Measurements from ENCODE around the gene SLAIN1. TPM values are rescaled to one million over a fixed set of nuclear protein-coding genes. Genes with fewer than 3 reads are reported as not detected.
"Not testable (repeated sequence)": the region's sequence is repeated elsewhere in the genome, so short reads cannot be mapped to it uniquely, and the experiment has no call there.

Gene SLAIN1
- total RNA-seq, 3 donors from 2014 or later (not counting 1 experiment from before 2014, with no cell fraction given), result 14.9 to 29.0 (median 25.7) TPM

DNA sequence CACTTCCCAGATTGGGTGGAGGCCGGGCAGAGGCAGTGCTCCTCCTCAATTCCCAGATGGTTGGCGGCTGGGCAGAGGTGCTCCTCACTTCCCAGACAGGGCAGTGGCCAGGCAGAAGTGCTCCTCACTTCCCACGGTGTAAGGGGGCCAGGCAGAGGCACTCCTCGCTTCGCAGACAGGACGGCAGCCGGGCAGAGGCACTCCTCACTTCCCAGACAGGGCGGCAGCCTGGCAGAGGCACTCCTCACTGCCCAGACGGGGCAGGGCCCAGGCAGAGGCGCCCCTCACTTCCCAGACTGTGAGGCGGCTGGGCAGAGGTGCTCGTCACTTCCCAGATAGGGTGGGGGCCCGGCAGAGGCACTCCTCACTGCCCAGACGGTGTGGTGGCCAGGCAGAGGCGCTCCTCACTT lies 36.6 kb upstream of the SLAIN1 start:
- Histone ChIP-seq H3K4me3 (ENCODE audit: low read length) (no peak overlapping the region), H3K4me1 (ENCODE audit: control insufficient read depth, insufficient read depth, low read length) (no peaks in the 10 kb centered on the region), H3K9me3 (ENCODE audit: control insufficient read depth, insufficient read depth, low read length) (no peaks in the 10 kb centered on the region), H3K27ac (ENCODE audit: low read length) (no peak overlapping the region), H3K27me3 (ENCODE audit: control insufficient read depth, insufficient read depth, low read length) (no peaks in the 10 kb centered on the region), H3K36me3 (ENCODE audit: control insufficient read depth, insufficient read depth, low read length) (no peaks in the 10 kb centered on the region)
- no peaks in the 10 kb centered on the region for H3K4me1 Mint-ChIP-seq
- no peaks in the 10 kb centered on the region for H3K9me3 Mint-ChIP-seq
- no peak for TF ChIP-seq CTCF (IDR thresholded peaks at IDR 0.05)
- intact Hi-C loops (cut with micrococcal nuclease), result no loop called here
- DNase-seq (no peak), ATAC-seq (no peak)
- H3K36me3 Mint-ChIP-seq, result no peaks in the 10 kb centered on the region
- H3K4me3 Mint-ChIP-seq, result no peak overlapping the region
- WGBS (ENCODE audit: insufficient coverage), result 88% methylated on average over 15 of the region's 15 CpGs
- peaks cover 2 to 8% of the 10 kb centered on the region in 2 donors for H3K27me3 Mint-ChIP-seq (ENCODE audit: low read depth in 2 of 2)
- no peak overlapping the region for H3K27ac Mint-ChIP-seq

- H3K9me3 ChIP-seq (ENCODE audit: control insufficient read depth, insufficient read depth, low read length); H3K4me3 ChIP-seq (ENCODE audit: low read length); H3K9me3 Mint-ChIP-seq; H3K27me3 Mint-ChIP-seq (ENCODE audit: low read depth in 2 of 2); intact Hi-C loops (cut with micrococcal nuclease); H3K36me3 ChIP-seq (ENCODE audit: control insufficient read depth, insufficient read depth, low read length); ATAC-seq; H3K27ac ChIP-seq (ENCODE audit: low read length); H3K4me3 Mint-ChIP-seq; H3K27me3 ChIP-seq (ENCODE audit: control insufficient read depth, insufficient read depth, low read length); H3K27ac Mint-ChIP-seq; DNase-seq; H3K36me3 Mint-ChIP-seq; H3K4me1 Mint-ChIP-seq; H3K4me1 ChIP-seq (ENCODE audit: control insufficient read depth, insufficient read depth, low read length): not testable (repeated sequence)
- 92% methylated on average over 14 of the region's 16 CpGs for WGBS (ENCODE audit: insufficient coverage)
These were observed 35.2 kb upstream of the SLAIN1 start for GRCh38 chr13:77662301-77662700.

DNA sequence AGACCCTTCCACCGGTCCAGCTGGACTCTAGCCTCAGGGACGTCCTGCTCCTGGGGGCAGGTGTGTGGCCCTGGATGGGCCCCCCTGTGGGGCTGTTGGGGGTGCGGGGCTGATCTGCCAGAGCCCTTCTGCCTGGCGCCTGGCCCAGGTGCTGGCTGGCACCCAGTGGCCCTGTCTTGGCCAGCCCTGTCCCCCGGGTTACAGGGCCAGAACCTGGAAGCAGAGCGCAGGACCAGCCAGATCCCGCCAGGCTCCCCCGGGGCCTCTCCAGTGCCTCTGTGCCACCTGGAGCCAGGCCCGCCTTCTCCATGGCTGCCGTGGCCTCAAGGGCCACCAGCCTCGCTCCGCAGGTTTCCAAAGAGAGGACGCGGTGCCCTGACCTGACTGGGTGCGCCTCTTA lies 34.7 kb upstream of the SLAIN1 start:
- H3K4me3 ChIP-seq (ENCODE audit: low read length); H3K9me3 ChIP-seq (ENCODE audit: control insufficient read depth, insufficient read depth, low read length); H3K4me1 Mint-ChIP-seq; H3K27me3 ChIP-seq (ENCODE audit: control insufficient read depth, insufficient read depth, low read length); H3K27ac Mint-ChIP-seq; H3K4me3 Mint-ChIP-seq; H3K4me1 ChIP-seq (ENCODE audit: control insufficient read depth, insufficient read depth, low read length); H3K36me3 Mint-ChIP-seq; H3K36me3 ChIP-seq (ENCODE audit: control insufficient read depth, insufficient read depth, low read length); intact Hi-C loops (cut with micrococcal nuclease); H3K9me3 Mint-ChIP-seq; DNase-seq; H3K27me3 Mint-ChIP-seq (ENCODE audit: low read depth in 2 of 2); ATAC-seq; H3K27ac ChIP-seq (ENCODE audit: low read length): not testable (repeated sequence)
- 95% methylated on average over 12 of the region's 15 CpGs for WGBS (ENCODE audit: insufficient coverage)

DNA sequence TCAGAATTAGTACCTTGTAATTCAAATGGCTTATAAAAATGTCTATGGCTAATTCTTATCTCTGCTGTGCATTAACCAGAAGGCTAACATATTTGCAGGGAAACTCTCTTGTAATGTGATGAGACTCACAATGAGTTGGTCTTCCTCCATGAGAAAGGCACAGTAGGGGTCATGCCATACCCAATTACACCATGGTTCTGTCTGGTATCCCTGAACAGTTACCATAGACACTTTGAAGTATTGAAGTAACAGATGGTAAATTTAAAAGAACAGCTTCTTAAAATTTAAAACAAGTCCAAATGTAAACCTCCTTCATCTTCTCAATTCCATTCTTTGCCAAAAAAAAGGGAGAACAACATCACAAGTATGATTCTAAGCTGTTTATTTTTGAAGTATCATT lies 22.6 kb upstream of the SLAIN1 start:
- H3K4me1 Mint-ChIP-seq, result no peaks in the 10 kb centered on the region
- no peaks in the 10 kb centered on the region for H3K9me3 ChIP-seq (ENCODE audit: control insufficient read depth, insufficient read depth, low read length)
- DNase-seq (no peak), ATAC-seq (no peak)
- no peak overlapping the region for H3K4me3 ChIP-seq (ENCODE audit: low read length)
- no peak for TF ChIP-seq CTCF (IDR thresholded peaks at IDR 0.05)
- peaks cover 7% of the 10 kb centered on the region for H3K27me3 ChIP-seq (ENCODE audit: control insufficient read depth, insufficient read depth, low read length)
- H3K36me3 ChIP-seq (ENCODE audit: control insufficient read depth, insufficient read depth, low read length), result no peaks in the 10 kb centered on the region
- no peak overlapping the region for H3K27ac Mint-ChIP-seq
- H3K27me3 Mint-ChIP-seq (ENCODE audit: low read depth in 2 of 2), result peaks cover 37 to 38% of the 10 kb centered on the region in 2 donors
- H3K36me3 Mint-ChIP-seq, result no peaks in the 10 kb centered on the region
- H3K27ac ChIP-seq (ENCODE audit: low read length), result no peak overlapping the region
- H3K4me1 ChIP-seq (ENCODE audit: control insufficient read depth, insufficient read depth, low read length), result no peaks in the 10 kb centered on the region
- H3K9me3 Mint-ChIP-seq, result peaks cover 2 to 3% of the 10 kb centered on the region in 2 donors
- intact Hi-C loops (cut with micrococcal nuclease), result no loop called here
- H3K4me3 Mint-ChIP-seq, result no peak overlapping the region

Measured in natural killer cell (primary cell).